B cell (primary cell): Measurements from ENCODE around the gene ITPR3. TPM values are rescaled to one million over a fixed set of nuclear protein-coding genes. Genes with fewer than 3 reads are reported as not detected.

Experiments
- ATAC-seq: fragments of 200-7000 bp; cut with Tn5 transposase; one replicate; pipeline ENCODE4 v1.10.0; 2021; ENCODE audit warnings: low read depth, mild to moderate bottlenecking, moderate number of reproducible peaks, moderate library complexity
- CTCF ChIA-PET: fragments of 350-600 bp; sonication (Branson Sonifier 250); formaldehyde crosslinking; loops from one replicate; lab custom pipeline; 2021; ENCODE audit warnings: antibody characterized with exemption, inconsistent platforms; lab: Charles Lee
- POLR2A ChIA-PET: fragments of 350-600 bp; sonication (Branson Sonifier 250); formaldehyde crosslinking; loops from one replicate; lab custom pipeline; 2021; ENCODE audit warnings: antibody characterized with exemption; lab: Charles Lee
- DNase-seq: peaks from one replicate; pipeline ENCODE4 v3.0.0; 2013
- H2AFZ ChIP-seq: 2 replicates; pipeline ENCODE4 v1.6.1; 2012; ENCODE audit warnings: mild to moderate bottlenecking, low read depth, low read length; ENCODE audit not compliant: insufficient read depth, poor library complexity, severe bottlenecking
- H3K27ac ChIP-seq, 2 donors: 1 replicate in 1 of 2; 2 replicates in 1 of 2; pipeline ENCODE4 v1.5.1; 2012 to 2013; ENCODE audit warnings: low read length in 2 of 2, mild to moderate bottlenecking in 2 of 2, moderate library complexity in 1 of 2
- H3K27me3 ChIP-seq, 4 experiments: fragments of 200-600 bp in 1 of 4; sonication (generic) in 1 of 4; replicated peaks in 1 of 4; 1 replicate in 2 of 4; 2 replicates in 2 of 4; pipeline versions ENCODE4 v1.6.1 to v1.7.0; 2013 to 2016; ENCODE audit warnings: low read length in 3 of 4, mild to moderate bottlenecking in 2 of 4, mixed read lengths in 1 of 4, moderate library complexity in 1 of 4; ENCODE audit not compliant: insufficient read depth in 4 of 4, control insufficient read depth in 3 of 4; ENCODE audit errors: control extremely low read depth in 1 of 4
- H3K36me3 ChIP-seq, 2 experiments: replicated peaks in 1 of 2; 1 replicate in 1 of 2; 2 replicates in 1 of 2; pipeline versions ENCODE4 v1.6.1 to v1.7.1; 2013; ENCODE audit warnings: low read length in 1 of 2; ENCODE audit not compliant: insufficient read depth in 2 of 2, control insufficient read depth in 1 of 2; ENCODE audit errors: control extremely low read depth in 1 of 2, extremely low read depth in 1 of 2
- H3K4me1 ChIP-seq, 2 donors: fragments of 200-600 bp in 1 of 2; sonication (generic) in 1 of 2; 1 replicate in 1 of 2; 2 replicates in 1 of 2; pipeline versions ENCODE4 v1.5.1 to v1.6.1; 2013 to 2017; ENCODE audit warnings: low read length in 2 of 2; ENCODE audit not compliant: control insufficient read depth in 2 of 2, insufficient read depth in 2 of 2
- H3K4me2 ChIP-seq: replicated peaks from 2 replicates; pipeline ENCODE3; 2012; ENCODE audit warnings: mild to moderate bottlenecking, low read depth, low read length; ENCODE audit not compliant: poor library complexity, severe bottlenecking
- H3K4me3 ChIP-seq, 5 experiments: fragments of 200-600 bp in 1 of 5; sonication (generic) in 1 of 5; 1 replicate in 3 of 5; 2 replicates in 2 of 5; pipeline versions ENCODE4 v1.5.1 to v1.7.0; 2011 to 2016; ENCODE audit warnings: low read length in 4 of 5, mild to moderate bottlenecking in 4 of 5, low read depth in 2 of 5, control low read depth in 1 of 5, moderate library complexity in 1 of 5; ENCODE audit not compliant: insufficient read depth in 1 of 5; ENCODE audit errors: control extremely low read depth in 1 of 5, extremely low read depth in 1 of 5
- H3K79me2 ChIP-seq: fragments of 200-600 bp; sonication (generic); one replicate; pipeline ENCODE4 v1.6.0; 2016; ENCODE audit warnings: low read length; ENCODE audit not compliant: control insufficient read depth, insufficient read depth
- H3K9ac ChIP-seq: fragments of 200-600 bp; sonication (generic); 2 replicates; pipeline ENCODE4 v1.6.1; 2017; ENCODE audit warnings: mild to moderate bottlenecking, low read length, moderate library complexity
- H3K9me3 ChIP-seq, 3 donors: one replicate each; pipeline versions ENCODE4 v1.6.1 to v1.7.1; 2013; ENCODE audit warnings: low read length in 2 of 3; ENCODE audit not compliant: control insufficient read depth in 2 of 3, insufficient read depth in 1 of 3; ENCODE audit errors: control extremely low read depth in 1 of 3
- H4K20me1 ChIP-seq: 2 replicates; pipeline ENCODE4 v1.6.0; 2012; ENCODE audit warnings: mild to moderate bottlenecking, low read length; ENCODE audit not compliant: insufficient read depth, control insufficient read depth, poor library complexity, severe bottlenecking
- H3K27ac Mint-ChIP-seq: one replicate; pipeline ENCODE4 v1.8.0; 2021; ENCODE audit warnings: mixed read lengths
- H3K27me3 Mint-ChIP-seq: one replicate; pipeline ENCODE4 v1.8.0; 2021; ENCODE audit warnings: mixed read lengths
- H3K4me1 Mint-ChIP-seq: one replicate; pipeline ENCODE4 v1.8.0; 2021; ENCODE audit warnings: mixed read lengths
- H3K4me3 Mint-ChIP-seq: one replicate; pipeline ENCODE4 v1.8.0; 2021; ENCODE audit warnings: mixed read lengths
- H3K9me3 Mint-ChIP-seq: one replicate; pipeline ENCODE4 v1.8.0; 2022; ENCODE audit warnings: mixed read lengths; ENCODE audit not compliant: insufficient read depth
- CTCF ChIP-seq: fragments of 200-600 bp; IDR thresholded peaks from one replicate; pipeline ENCODE4 v1.8.0; 2022; ENCODE audit warnings: antibody characterized with exemption, mild to moderate bottlenecking
- EZH2 ChIP-seq: IDR thresholded peaks from 2 replicates; pipeline ENCODE4 v1.6.1; 2012; ENCODE audit warnings: borderline replicate concordance, low read depth, mild to moderate bottlenecking, moderate library complexity, low read length; ENCODE audit not compliant: insufficient read depth, poor library complexity, severe bottlenecking
- WGBS: methylation state at CpG from one replicate; pipeline ENCODE4 v1.1.5; 2013; ENCODE audit warnings: missing lambda C conversion rate; ENCODE audit not compliant: insufficient coverage; 5-methylcytosine and 5-hydroxymethylcytosine counted together
- intact Hi-C: fragments of 100-400 bp; cut with micrococcal nuclease; formaldehyde crosslinking; loops from one replicate; pipeline ENCODE4 v1.10.0; 2022
- polyA plus RNA-seq: library from polyadenylated mRNA; depleted of rRNA; stranded (reverse); fragments of >200 nt; gene quantifications from 2 replicates; pipeline ENCODE4 v1.2.3, GENCODE V29; 2012
- total RNA-seq, 2 donors: library from RNA; stranded (reverse); fragments of 120-200 nt in 1 of 2; gene quantifications; 1 replicate in 1 of 2; 2 replicates in 1 of 2; pipeline versions ENCODE4 v1.2.3 to v1.2.4, GENCODE V29; 2013 to 2022

Gene ITPR3
- total and polyA plus RNA-seq, 2 donors (not counting 1 experiment from before 2014, with no cell fraction given), result 61.9 to 67.6 TPM

GRCh38 chr6:33638556-33638955, 17.4 kb downstream of the ITPR3 start:
- no peak overlapping the region for H3K4me3 Mint-ChIP-seq
- H3K4me3 ChIP-seq, result no peak overlapping the region
- whole genome bisulfite sequencing, result 100% methylated on average over 1 of the region's 3 CpGs
- H3K4me2 ChIP-seq, result no peak overlapping the region
- peaks cover 8 to 13% of the 10 kb centered on the region in 2 donors for H3K4me1 ChIP-seq
- intact Hi-C loops, result no loop called here
- DNase-seq (no peak), ATAC-seq (no peak)
- TF ChIP-seq EZH2 (no peak), CTCF (no peak)
- H4K20me1 ChIP-seq, result peaks cover 92% of the 10 kb centered on the region
- peaks cover 33% of the 10 kb centered on the region for H3K4me1 Mint-ChIP-seq
- H3K27me3 ChIP-seq, result no peaks in the 10 kb centered on the region
- no peak overlapping the region for H3K9ac ChIP-seq
- no peak overlapping the region for H3K27ac Mint-ChIP-seq
- ChIA-PET POLR2A (interaction anchor here (0.7 kb wide), 1 partner anchor 46 kb away, joined by 6 read pairs; no protein-coding TSS in a partner anchor), CTCF (interaction anchor here (0.6 kb wide), 1 partner anchor 582 kb away, joined by 3 read pairs; no protein-coding TSS in a partner anchor)
- no peaks in the 10 kb centered on the region for H3K9me3 ChIP-seq
- peaks cover 0 to 30% of the 10 kb centered on the region in 2 experiments for H3K36me3 ChIP-seq
- no peak overlapping the region for H2AFZ ChIP-seq
- H3K79me2 ChIP-seq, result peaks cover 89% of the 10 kb centered on the region
- no peak overlapping the region for H3K27ac ChIP-seq
- no peaks in the 10 kb centered on the region for H3K27me3 Mint-ChIP-seq
- H3K9me3 Mint-ChIP-seq, result no peaks in the 10 kb centered on the region

GRCh38 chr6:33639559-33639958, 18.4 kb downstream of the ITPR3 start:
- Mint-ChIP-seq H3K27ac (no peak overlapping the region), H3K9me3 (no peaks in the 10 kb centered on the region), H3K27me3 (no peaks in the 10 kb centered on the region), H3K4me1 (peaks cover 24% of the 10 kb centered on the region), H3K4me3 (no peak overlapping the region)
- H3K27me3 ChIP-seq, result no peaks in the 10 kb centered on the region
- WGBS, result 100% methylated on average over 1 of the region's 1 CpG
- no peak for TF ChIP-seq EZH2
- no peak for TF ChIP-seq CTCF
- peaks cover 0 to 30% of the 10 kb centered on the region in 2 experiments for H3K36me3 ChIP-seq
- POLR2A ChIA-PET, result no interaction called here
- peaks cover 84% of the 10 kb centered on the region for H3K79me2 ChIP-seq
- no peak for ATAC-seq
- no peak overlapping the region for H3K27ac ChIP-seq
- peaks cover under 1 to 5% of the 10 kb centered on the region in 2 donors for H3K4me1 ChIP-seq
- intact Hi-C loops, result no loop called here
- H3K4me3 ChIP-seq, result no peak overlapping the region
- CTCF ChIA-PET, result no interaction called here
- no peak overlapping the region for H2AFZ ChIP-seq
- no peak overlapping the region for H3K9ac ChIP-seq
- no peak for DNase-seq
- peaks cover 91% of the 10 kb centered on the region for H4K20me1 ChIP-seq
- no peak overlapping the region for H3K4me2 ChIP-seq
- H3K9me3 ChIP-seq, result no peaks in the 10 kb centered on the region
